Right atrium auricular region (tissue), 2 donors: Measurements from ENCODE around the gene PIK3R6. TPM values are rescaled to one million over a fixed set of nuclear protein-coding genes. Genes with fewer than 3 reads are reported as not detected.
A peak's percentile ranks its signal among the peaks of the same experiment; 100 is the strongest.

Source experiments
- DNase-seq: peaks from one replicate; pipeline ENCODE4 v3.0.0-alpha.2; 2019; ENCODE audit warnings: low spot score
- H3K27ac ChIP-seq, 2 donors: fragments of 200-600 bp; sonication (generic); 1 replicate in 1 of 2; 2 replicates in 1 of 2; pipeline ENCODE4 v1.5.1; 2016 to 2019
- H3K27me3 ChIP-seq, 2 donors: fragments of 200-600 bp; sonication (generic); one replicate each; pipeline versions ENCODE4 v1.5.1 to v1.6.0; 2017 to 2019
- H3K36me3 ChIP-seq: fragments of 200-600 bp; sonication (generic); one replicate; pipeline ENCODE4 v1.5.1; 2016
- H3K4me1 ChIP-seq, 2 donors: fragments of 200-600 bp; sonication (generic); one replicate each; pipeline versions ENCODE4 v1.5.1 to v1.6.0; 2017 to 2019
- H3K4me3 ChIP-seq, 2 donors: fragments of 200-600 bp; sonication (generic); 1 replicate in 1 of 2; 2 replicates in 1 of 2; pipeline ENCODE4 v1.5.1; 2017 to 2019; ENCODE audit warnings: mild to moderate bottlenecking in 1 of 2, moderate library complexity in 1 of 2
- H3K9me3 ChIP-seq, 2 donors: fragments of 200-600 bp; sonication (generic); one replicate each; pipeline ENCODE4 v1.5.1; 2019
- CTCF ChIP-seq, 2 donors: fragments of 200-600 bp; sonication (generic); IDR thresholded peaks; one replicate each; pipeline ENCODE4 v1.5.1; 2019; ENCODE audit warnings: antibody characterized with exemption in 2 of 2
- total RNA-seq, 2 donors: library from RNA; depleted of rRNA; stranded (reverse); fragments of >200 nt; gene quantifications; one replicate each; pipeline ENCODE4 v1.1.0, GENCODE V29; 2016

The PIK3R6 gene
- total RNA-seq, 2 donors from 2014 or later, result 0.51 TPM; not detected in 1

DNA sequence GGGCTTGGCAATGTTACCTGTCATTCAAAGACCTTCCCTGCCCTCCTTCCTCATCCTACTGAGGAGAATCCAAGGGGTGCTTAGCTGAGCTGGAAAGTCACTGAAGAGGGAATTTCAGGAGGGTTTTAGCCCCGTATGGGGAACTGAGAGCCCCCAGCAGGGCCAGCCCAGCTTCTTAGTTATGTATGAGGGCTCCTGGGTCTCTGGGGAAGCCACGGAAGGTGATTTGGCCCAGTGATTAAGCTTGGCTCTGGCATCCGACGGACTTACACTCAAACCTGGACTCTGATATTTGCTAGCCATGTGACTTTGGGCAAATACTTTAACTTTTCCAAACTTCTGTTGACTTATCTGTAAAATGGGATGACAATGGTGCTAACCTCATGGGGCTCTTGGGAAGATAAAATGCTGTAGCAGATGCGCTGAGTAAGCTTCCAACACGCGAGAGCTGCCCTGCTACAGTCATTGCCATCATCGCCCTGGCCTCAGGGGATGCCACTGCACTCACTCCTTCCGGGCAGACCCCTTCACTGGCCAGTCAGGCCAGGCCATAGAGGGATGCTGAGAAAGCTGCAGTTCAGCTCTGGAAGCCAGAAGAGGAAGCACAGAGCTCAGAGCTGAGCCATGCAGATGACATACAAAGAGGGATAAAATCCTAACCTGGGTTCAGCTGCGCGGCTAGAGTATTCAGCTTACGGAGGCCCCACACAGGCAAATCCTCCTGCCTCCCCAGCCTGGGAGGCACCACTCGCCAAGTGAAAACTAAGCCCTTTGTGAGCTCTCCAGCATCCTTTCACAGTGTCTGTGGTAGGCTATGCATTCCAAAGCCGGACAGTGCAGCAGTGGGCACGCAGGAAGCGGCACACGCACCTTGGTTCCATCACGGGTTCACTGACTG lies 44.9 kb upstream of the PIK3R6 start:
- H3K27me3 ChIP-seq, result no peaks in the 10 kb centered on the region
- no peaks in the 10 kb centered on the region for H3K36me3 ChIP-seq
- H3K4me1 ChIP-seq, result no peaks in the 10 kb centered on the region
- TF ChIP-seq CTCF (IDR thresholded peaks at IDR 0.05), result no peak
- H3K9me3 ChIP-seq, result peaks cover 0 to 6% of the 10 kb centered on the region in 2 donors
- no peak overlapping the region for H3K27ac ChIP-seq
- no peak overlapping the region for H3K4me3 ChIP-seq
- no peak for DNase-seq

DNA sequence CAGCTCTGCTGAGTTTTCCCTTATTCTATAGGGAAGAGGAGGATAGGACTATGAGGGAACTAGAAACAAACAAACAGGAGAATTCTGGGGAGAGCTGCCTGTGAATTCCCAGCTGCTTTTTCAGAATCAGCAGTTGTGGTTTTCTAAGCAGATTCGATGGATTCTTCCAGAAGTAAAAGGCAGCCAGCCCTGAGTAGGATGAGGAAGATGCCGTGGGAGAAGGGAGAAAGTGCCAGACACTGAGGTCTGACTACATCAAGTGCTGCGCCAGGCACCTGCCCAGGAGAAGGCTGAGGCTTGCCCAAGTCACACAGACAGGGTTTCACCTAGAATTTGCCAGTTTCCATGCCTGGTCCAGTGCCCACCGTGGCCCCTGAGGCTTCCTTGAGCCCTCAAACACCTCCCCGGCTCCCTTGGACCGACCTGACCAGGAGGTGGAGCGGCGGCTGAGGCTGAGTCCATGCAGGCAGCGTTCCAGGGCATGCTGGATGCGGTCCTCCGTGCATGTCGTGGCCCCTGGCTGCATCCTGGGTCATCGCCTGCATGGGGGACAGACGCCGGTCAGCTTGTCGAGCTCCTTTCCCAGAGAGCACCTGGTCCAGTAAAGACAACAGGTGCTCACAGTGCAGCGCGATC lies 43.6 kb upstream of the PIK3R6 start:
- no peak overlapping the region for H3K27ac ChIP-seq
- H3K9me3 ChIP-seq, result no peaks in the 10 kb centered on the region
- H3K36me3 ChIP-seq, result no peaks in the 10 kb centered on the region
- H3K27me3 ChIP-seq, result no peaks in the 10 kb centered on the region
- H3K4me3 ChIP-seq, result no peak overlapping the region
- no peak for DNase-seq
- no peaks in the 10 kb centered on the region for H3K4me1 ChIP-seq
- TF ChIP-seq CTCF (IDR thresholded peaks at IDR 0.05), result no peak

GRCh38 chr17:8909586-8910270 lies 42.3 kb upstream of the PIK3R6 start:
- H3K27me3 ChIP-seq, result no peaks in the 10 kb centered on the region
- no peaks in the 10 kb centered on the region for H3K9me3 ChIP-seq
- no peak for TF ChIP-seq CTCF (IDR thresholded peaks at IDR 0.05)
- H3K4me3 ChIP-seq, result no peak overlapping the region
- no peak overlapping the region for H3K27ac ChIP-seq
- DNase-seq, result no peak
- H3K36me3 ChIP-seq, result no peaks in the 10 kb centered on the region
- no peaks in the 10 kb centered on the region for H3K4me1 ChIP-seq

DNA sequence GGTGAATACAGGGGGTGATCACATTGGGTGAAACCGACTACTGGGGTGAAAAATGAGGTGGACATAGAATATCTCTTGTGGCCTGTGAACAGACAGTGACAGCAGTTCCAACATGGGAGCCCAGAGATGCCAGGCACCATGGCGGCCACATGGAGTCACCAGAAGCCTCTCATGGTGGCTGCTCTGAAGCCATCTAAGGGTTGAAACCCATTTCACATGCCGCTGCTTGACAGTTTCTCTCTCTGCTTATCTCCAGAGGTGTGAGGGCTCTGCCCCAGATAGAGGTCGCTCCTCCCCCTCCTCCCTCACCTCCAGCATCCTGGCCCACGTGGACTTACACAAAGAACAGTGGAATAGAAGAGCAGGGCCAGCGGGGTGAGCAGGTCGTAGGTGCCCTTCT lies 37.9 kb upstream of the PIK3R6 start:
- Histone ChIP-seq H3K4me1 (no peaks in the 10 kb centered on the region), H3K36me3 (no peaks in the 10 kb centered on the region), H3K27me3 (no peaks in the 10 kb centered on the region), H3K9me3 (no peaks in the 10 kb centered on the region), H3K27ac (no peak overlapping the region), H3K4me3 (no peak overlapping the region)
- DNase-seq, result no peak
- TF ChIP-seq CTCF (IDR thresholded peaks at IDR 0.05), result no peak

- Histone ChIP-seq H3K4me3 (no peak overlapping the region), H3K27me3 (no peaks in the 10 kb centered on the region), H3K9me3 (no peaks in the 10 kb centered on the region), H3K27ac (no peak overlapping the region), H3K36me3 (no peaks in the 10 kb centered on the region), H3K4me1 (no peaks in the 10 kb centered on the region)
- TF ChIP-seq CTCF (IDR thresholded peaks at IDR 0.05), result no peak
- peak; percentile 30 for DNase-seq
These were observed 37.2 kb upstream of the PIK3R6 start for GRCh38 chr17:8904686-8905085.
